Ovary (tissue), 3 donors: Measurements from ENCODE around the gene C17orf100.

Source experiments
- CTCF ChIP-seq, 3 donors: fragments of 450-650 bp in 2 of 3; fragments of 200-600 bp in 1 of 3; IDR thresholded peaks; one replicate each; pipeline versions ENCODE4 v1.5.1 to v1.8.0; 2016 to 2022; ENCODE audit warnings: antibody characterized with exemption in 3 of 3, mild to moderate bottlenecking in 1 of 3
- EP300 ChIP-seq: sonication (generic); formaldehyde crosslinking; IDR thresholded peaks from one replicate; pipeline ENCODE4 v1.6.1; 2017; ENCODE audit warnings: antibody characterized with exemption
- donor health status: DM: no; HTN: no; CAD: no.

- TF ChIP-seq EP300 (no peak), CTCF (IDR thresholded peaks at IDR 0.05) (no peak)
These were observed 19.9 kb downstream of the C17orf100 start for GRCh38 chr17:6671431-6671830.
